DMS 273 (cell line): ENCODE data around the gene SNX3.
A peak's percentile ranks its signal among the peaks of the same experiment; 100 is the strongest.
"Not testable (repeated sequence)": the region's sequence is repeated elsewhere in the genome, so short reads cannot be mapped to it uniquely, and the experiment has no call there.

Experiments
- DNase-seq: peaks from one replicate; lab custom pipeline; 2025; ENCODE audit not compliant: unreplicated experiment; lab: John Stamatoyannopoulos, UW

The SNX3 gene

DNA sequence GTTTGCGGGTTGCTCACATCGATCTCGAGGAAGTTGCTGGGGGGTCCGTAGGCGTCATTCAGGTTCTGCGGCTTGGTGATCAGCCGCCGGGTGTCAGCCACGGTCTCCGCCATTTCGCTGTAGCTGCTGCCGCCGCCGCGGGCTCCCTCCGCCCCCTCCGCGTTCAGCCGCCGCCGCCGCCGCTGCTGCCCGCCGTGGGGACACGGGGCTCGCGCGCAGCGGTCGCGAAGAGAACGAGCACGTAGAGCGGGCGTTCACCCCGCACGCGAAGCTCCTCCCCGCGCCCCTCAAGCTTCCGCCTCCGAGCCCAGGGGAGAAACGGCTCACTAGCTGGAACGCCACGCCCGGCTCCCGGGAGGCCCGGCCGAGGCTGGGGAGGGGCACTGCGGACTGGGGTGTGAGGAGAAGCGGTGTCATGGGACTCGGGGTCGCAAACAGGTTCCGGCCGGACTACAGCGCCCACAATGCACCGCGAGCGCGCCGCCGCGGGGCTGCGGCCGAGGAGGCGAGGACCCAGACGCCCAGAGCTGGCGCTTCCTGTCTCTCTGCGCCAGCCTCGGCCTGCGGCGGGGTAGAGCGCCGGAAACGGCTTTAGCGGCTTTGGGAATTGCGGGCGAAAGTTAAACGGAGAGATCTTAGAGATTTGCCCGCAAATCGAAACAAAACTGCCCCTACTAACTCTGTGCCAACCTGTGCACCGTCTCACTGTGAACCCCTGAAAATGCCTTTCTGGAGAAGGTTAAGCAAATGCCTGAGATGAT, at the start of gene SNX3:
Gene SNX3, minus strand, starts transcription at position 232 of the 761 bp plus-strand sequence. Its CDS starts 119 bp downstream, at position 113.
- DNase-seq = peak; percentile 98

DNA sequence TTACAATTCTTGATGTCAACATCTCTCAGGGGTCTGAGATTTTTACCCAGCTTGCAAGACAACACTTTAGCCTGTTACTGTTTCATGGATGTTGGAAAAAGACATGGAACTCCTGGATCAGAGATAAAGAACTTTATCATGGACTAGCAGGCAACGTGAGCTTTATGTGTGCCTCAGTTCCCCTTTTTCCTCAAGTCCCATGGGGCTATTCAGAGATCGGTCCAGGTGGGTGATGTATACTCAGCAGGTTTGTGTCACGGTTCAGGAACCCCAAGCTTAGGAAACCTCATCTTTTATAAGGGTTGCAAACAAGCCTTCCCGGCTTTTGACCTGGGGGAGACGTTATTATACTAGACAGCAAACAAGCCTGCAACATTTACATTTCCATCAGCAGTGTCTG, 49.0 kb upstream of the SNX3 start:
- no peak for DNase-seq

DNA sequence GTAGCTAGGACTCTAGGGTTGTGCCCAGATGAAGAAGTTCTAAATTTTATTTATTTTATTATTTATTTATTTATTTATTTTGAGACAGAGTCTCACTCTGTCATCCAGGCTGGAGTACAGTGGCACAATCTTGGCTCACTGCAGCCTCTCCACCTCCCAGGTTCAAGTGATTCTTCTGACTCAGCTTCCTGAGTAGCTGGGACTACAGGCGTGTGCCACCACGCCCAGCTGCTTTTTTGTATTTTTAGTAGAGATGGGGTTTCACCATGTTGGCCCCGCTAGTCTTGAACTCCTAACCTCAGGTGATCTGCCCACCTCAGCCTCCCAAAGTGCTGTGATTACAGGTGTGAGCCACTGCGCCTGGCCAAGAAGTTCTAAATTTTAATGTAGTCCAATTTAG, 47.8 kb upstream of the SNX3 start:
- DNase-seq = not testable (repeated sequence)

DNA sequence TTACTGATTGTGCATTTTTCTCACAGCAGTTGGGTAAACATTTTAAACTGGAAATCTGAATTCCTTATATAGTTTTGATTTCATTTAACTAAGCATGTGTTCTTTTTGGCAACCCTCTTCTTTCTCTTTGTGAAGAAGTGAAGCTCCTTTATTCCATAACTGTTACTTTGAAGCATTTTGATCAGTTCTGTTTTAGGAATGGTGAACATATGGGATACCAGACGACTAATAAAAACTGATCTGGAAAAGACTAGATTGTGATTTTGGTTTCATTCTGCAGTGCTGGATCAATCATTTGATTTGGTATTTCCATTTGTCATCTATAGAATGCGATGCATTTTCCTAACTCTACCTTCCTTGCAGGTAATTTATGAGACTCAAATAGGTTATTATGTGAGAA, 43.8 kb upstream of the SNX3 start:
- no peak for DNase-seq

DNA sequence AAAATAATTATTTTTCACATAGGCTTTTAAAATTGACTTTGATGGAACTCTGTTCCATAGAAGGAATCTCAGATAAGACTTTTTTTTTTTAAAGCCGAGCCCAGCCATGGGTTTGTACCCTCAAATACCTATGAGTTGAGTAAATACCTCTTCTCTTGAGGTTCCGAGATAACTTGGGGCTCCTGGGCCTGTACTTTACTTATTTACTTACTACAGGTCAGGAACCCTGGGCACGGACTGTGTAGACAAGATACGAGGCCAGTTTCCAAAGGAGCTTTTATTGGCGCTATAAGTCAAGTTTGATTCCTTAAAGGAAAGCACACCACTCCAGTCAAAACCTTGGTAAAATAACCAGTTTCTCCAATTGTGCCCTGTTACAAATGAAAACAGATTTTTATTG, 41.5 kb upstream of the SNX3 start:
- DNase-seq = no peak

DNA sequence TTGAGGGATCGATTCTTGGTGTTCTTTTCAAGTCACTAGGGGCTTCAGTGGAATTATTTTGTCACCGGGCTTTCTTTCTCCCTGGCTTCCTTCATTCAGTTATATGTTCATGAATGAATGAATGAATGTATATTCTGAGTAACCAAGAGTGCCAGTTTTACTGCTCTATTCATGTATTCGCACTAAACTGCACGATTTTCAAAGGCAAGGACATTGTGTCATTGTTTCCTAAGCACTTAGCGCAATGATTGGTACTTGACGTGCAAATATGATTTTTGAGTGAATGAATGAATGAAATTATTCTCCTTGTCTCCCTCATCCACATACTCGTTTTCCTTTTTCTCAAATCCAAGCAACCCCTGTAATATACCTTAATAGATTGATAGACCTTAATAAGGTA, 34.8 kb upstream of the SNX3 start:
- no peak for DNase-seq

DNA sequence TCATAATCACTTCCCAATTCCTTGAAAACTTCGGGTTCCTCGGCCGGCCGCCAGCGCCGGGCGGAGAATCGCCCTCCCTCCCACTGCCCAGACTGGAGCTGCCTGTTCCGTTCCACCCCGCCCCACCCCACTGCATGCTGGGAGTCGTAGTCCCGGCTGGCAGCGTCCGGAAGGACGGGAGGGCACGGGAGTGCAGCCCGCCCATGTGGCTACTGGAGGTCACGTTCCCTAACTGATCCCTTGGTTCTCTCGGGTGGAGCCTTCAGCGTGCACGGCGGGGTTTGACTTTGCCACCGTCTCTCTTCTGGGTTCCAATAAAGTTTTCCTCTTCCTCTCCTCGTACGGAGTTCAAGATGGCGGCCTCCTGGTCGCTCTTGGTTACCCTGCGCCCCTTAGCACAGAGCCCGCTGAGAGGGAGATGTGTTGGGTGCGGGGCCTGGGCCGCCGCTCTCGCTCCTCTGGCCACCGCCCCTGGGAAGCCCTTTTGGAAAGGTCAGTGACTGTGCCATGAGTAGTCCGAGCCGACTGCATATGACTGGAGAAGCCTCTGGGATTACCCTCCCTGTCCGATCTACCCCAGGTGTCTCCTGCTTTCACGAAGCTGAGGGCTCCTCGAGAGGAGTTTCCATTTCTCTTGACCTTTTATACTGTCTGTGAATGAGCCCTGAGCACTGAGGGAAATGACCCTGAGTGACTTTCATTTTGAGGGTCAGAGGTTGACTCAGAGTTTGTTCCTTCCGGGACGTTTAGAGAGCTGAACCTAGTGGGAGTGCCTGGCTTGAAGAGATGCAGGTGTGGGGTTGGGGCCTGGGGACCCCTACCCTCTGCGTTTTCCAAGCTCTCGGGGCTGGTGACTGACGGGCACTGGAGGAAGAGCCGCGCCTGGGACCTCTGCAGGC, 34.1 kb upstream of the SNX3 start, which contains the start of gene AFG1L:
Gene AFG1L, plus strand, starts transcription at position 328 of the 899 bp plus-strand sequence. Its CDS starts 26 bp downstream, at position 354.
- DNase-seq = peak; percentile 95

DNA sequence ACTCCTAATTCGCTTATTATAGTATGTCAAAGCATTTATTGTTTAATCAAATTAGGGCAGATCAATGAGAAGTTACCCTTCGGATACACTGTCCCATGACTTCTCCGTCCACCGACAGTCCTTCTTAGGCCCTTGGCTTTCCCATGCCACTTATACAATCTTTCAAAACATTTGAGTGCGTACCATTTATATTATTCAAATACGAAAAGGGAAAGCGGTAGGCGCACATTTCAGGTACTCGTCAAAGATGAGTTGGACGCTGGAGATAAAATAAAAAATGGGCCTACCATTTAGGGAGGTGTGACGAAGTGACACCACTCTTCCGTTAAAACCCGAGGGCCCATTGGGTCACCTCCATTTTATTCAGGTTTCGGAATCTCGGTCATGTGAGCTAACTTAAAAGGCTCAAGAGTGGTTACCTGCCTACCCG, 33.5 kb upstream of the SNX3 start:
- no peak for DNase-seq

DNA sequence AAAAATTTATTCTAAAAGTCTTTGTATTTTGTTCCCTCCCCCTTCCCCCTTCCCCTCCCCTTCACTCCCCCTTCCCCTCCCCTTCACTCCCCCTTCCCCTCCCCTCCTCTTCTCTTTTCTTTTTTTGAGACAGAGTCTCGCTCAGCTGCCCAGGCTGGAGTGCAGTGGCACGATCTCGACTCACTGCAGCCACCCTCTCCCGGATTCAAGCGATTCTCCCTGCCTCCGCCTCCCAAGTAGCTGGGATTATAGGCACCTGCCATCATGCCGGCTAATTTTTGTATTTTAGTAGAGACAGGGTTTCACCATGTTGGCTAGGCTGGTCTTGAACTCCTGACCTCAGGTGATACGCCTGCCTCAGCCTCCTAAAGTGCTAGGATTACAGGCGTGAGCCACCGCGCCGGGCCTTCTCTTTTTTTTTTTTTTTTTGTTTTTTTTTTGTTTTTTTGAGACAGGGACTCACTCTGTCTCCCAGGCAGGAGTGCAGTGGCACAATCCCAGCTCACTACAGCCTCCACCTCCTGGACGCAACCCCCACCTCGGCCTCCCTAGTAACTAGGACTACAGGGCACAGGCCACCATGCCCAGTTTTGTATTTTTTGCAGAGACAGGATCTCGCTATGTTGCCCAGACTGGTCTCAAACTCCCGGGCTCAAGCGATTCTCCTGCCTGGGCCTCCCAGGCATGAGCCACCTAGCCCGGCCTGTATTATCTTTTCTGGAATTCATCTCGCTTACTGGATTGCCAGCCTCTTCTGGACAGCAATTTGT, 32.9 kb upstream of the SNX3 start:
- no peak for DNase-seq

DNA sequence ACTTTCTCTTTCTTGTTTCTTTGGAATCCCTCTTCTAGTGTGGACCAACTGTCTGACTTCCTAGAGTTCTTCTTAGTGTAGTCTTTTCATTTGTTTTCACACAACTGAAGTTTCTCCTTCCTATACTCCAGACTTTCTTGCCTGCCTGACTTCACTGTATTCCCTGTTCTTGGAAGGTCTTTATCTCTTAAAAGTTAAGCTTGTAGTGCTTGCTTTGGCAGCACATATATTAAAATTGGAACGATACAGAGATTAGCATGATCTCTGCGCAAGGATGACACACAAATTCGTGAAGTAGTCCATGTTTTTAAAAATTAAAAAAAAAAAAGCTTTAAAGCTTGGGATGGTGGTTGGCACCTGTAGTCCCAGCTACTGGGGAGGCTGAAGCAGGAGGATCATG, 31.7 kb upstream of the SNX3 start:
- DNase-seq = not testable (repeated sequence)

DNA sequence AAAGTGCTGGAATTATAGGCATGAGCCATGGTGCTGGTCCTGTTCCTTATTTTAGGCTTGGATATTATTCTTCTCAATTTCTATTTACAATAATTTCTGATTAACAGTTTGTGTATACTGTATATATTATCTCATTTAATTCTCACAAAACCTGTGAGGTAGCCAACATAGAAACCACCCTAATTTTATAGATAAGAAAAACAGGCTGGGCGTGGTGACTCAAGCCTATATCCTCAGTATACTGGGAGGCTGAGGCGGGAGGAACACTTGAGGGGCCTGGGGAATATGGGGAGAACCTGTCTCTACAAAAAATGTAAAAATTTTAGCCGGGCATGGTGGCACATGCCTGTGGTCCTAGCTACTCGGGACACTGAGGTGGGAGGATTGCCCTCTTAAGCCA, 30.3 kb upstream of the SNX3 start:
- DNase-seq = no peak

DNA sequence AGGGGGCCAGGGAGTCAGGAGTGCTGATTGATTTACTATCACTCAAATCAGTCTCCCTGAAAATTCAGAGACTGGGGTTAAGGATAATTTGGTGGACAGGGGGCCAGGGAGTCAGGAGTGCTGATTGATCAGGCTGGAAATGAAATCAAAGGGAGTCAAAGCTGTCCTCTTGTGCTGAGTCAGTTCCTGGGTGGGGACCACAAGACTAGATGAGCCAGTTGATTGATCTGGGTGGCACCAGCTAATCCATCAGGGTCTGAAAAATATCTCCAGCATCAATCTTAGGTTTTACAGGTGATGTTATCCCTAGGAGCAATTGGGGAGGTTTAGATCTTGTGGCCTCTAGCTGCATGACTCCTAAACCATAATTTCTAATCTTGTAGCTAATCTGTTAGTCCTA, 27.9 kb upstream of the SNX3 start:
- no peak for DNase-seq

DNA sequence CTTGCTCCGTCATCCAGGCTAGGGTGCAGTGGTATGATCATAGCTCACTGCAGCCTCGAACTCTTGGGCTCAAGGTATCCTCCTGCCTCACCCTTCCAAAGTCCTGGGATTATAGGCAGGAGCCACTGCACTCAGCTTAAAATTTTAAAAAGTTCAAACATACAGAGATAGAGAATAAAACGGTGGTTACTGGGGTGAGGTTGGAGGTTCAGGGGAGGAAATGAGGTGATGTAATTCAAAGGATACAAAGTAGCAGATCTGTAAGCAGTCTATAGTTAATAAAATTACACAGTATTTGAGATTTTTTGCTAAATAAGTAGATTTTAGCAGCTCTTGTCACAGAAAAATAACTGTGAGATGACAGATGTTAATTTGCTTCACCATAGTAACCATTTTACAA, 26.5 kb upstream of the SNX3 start:
- no peak for DNase-seq

DNA sequence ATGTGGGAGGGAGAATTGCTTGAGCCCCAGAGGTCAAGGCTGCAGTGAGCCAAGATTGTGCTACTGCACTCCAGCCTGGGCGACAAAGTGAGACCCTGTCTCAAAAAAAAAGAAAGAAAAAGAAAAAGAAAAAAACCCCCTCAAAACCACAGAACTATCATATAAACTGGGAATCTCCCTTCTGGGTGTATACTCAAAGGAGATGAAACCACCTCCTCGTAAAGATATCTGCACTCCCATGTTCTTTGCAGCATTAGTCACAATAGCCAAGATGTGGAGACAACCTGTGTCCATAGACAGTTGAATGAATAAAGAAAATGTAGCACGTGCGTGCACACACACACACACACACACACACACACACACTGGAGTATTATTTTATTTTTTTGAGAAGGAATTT, 25.5 kb upstream of the SNX3 start:
- no peak for DNase-seq

DNA sequence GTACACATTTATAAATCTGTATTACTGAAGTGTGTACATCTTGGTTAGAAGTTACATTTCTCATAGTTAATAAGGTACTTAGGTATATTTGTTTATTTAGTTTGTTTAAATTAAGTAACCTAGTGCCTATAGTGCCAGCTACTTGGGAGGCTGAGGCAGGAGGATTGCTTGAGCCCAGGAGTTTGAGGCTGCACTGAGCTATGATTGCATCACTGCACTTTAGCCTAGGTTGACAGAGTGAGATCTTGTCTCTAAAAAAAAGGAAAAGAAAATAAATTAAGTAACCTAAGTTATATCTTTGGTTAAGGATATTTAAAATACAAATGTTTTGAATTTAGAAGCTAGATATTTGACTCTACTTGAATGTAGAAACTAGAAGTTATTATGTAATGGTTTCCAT, 24.5 kb upstream of the SNX3 start:
- DNase-seq = no peak

DNA sequence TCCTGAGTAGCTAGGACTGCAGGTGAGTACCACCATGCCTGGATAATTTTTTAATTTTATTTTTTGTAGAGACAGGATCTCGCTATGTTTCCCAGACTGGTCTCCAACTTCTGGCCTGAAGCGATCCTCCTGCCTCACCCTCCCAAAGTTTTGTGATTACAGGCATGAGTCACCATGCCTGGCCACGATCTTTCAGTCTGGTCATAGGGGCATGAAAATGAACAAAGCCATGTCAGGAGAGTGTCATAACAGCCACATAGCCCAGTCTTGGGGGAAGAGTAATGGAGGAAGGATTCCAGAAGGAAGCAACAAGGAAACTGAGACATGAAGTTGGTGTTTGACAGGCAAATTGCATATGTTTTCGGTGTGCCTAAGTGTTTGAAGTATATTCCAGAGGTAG, 17.0 kb upstream of the SNX3 start:
- DNase-seq = no peak

DNA sequence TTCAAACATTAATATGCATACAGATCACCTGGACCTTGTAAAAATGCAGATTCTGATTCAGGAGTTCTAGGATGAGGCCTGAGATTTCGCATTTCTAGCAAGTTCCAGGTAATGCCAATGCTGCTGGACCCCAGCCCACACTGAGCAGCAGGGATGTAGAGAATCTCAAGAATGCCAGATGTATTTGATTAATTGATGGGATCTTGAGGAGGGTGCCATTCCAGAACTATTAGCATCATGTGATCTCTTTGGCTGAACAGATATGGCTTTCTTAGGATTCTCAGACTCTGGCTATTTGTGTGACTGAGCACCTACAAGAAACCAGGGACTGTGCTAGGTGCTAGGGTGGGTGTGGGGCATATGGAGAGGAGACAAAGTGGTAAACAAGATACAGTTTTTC, 16.5 kb upstream of the SNX3 start:
- no peak for DNase-seq

DNA sequence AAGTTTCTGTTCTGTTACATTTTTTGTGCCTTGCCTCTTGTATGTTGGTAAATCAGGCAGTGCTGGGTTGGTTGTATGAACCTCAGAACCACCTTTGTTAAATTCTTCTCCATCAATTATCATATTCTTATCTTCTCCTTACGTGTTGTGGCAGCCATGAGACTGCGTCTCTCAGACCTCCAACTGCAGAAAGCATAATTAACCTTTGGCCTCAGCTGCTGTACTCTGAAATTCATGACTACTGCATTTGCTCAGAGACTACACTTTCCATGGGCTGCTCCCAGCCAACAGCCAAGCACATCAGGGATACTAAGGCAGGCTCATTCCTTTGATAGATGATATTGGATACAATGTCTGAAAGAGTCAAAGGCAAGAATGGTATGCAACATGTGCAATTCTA, 15.1 kb upstream of the SNX3 start:
- no peak for DNase-seq

DNA sequence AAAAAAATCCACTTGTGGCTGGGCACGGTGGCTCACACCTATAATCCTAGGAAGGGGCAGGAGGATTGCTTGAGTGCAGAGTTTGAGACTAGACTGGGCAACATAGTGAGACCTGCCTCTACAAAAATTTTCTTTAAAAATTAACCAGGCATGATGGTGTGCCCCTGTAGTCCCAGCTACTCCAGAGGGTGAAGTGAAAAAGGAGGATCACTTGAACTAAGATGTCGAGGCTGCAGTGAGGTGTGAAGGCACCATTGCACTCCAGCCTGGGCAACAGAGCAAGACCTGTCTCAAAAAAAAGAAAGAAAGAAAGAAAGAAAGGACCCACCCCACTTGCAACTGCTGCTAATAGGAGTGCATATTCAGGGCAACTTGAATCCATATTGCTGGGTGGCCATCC, 13.7 kb upstream of the SNX3 start:
- no peak for DNase-seq

DNA sequence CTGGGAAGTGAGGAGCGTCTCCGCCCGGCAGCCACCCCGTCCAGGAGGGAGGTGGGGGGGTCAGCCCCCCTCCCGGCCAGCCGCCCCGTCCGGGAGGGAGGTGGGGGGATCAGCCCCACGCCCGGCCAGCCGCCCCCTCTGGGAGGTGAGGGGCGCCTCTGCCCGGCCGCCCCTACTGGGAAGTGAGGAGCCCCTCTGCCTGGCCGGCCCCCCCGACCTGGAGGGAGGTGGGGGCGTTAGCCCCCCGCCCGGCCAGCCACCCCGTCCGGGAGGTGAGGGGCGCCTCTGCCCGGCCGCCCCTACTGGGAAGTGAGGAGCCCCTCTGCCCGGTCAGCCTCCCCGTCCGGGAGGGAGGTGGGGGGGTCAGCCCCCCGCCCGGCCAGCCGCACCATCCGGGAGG, 9.1 kb upstream of the SNX3 start:
- DNase-seq = not testable (repeated sequence)

DNA sequence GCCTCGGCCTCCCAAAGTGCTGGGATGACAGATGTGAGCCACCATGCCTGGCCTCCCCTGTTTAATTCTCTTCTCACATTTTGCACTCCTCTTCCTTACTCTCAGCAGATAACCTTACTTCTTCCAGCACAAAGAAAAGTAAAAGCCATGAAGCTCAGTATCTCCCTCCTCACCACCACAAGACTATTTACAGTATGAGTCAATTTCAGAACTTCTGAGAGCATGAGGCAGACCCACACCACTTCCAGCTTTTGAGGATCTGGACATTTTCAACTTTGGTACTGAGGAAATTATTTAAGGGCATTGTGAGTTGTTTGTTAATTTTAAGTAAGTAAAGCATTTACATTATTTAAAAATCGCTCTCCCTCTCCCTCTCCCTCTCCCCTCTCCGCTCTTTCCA, 8.0 kb upstream of the SNX3 start:
- no peak for DNase-seq
